Activated T-cell treated with anti-CD3 and anti-CD28 coated beads for 1 hour (primary cell): Measurements from ENCODE around the gene MYOD1.

ENCODE experiments used
- DNase-seq: peaks from one replicate; pipeline ENCODE4 v3.0.0-alpha.2; 2020; ENCODE audit warnings: low read depth

MYOD1 gene

DNA sequence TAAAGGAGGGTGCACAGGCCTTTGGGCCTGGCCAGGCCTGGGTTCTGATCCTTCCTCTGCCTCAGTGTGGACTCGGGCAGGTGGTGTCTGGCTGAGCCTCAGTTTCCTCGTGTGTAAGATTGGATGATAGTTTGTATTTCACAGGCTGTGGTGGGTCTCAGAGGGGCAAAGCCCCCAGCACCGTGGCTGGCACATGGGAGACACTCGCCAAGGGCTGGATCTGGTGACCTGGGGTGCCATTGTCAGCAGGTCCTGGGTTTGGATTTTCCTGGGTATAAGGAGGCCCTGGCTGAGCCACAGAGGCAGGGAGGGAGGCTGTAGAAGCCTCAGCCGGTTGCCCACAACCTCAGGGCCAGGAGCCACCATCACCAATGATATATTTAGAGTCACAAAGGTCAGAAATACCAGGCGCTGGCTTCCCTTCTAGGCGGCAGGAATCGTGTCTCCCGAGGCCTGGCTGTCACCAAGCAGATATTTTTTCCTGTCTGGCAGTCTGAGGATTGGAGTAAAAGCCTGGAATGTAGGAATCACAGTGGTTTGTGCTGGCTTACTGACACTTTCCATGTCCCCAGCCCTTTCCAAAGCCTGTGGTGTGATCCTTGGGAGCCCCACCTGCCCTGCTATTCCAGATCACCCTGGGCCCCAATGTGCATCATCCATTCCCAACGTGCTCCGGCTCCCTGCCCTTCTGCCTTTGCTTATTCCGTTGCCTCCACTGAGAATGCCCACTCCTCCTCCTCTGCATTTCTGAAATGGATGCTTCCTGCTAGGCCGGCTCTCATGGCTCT lies 30.8 kb downstream of the MYOD1 start:
- no peak for DNase-seq

DNA sequence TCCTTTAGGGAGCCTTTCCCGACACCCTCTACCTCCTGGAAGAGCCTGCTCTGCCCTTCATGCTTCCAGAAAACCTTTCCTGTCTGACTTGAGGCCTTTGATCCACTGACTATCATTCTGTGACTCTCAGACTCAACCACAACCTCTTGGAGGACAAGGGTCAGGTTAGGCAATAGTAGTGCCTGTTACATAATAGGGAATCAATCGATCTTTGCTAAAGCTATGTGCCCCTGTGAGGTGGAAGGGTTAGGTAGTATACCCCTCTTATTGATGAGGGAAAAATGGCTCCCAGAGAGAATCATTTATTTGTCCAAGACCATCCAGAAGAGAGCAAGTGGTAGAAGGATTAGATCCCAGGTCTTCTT lies 31.4 kb downstream of the MYOD1 start:
- DNase-seq = no peak

DNA sequence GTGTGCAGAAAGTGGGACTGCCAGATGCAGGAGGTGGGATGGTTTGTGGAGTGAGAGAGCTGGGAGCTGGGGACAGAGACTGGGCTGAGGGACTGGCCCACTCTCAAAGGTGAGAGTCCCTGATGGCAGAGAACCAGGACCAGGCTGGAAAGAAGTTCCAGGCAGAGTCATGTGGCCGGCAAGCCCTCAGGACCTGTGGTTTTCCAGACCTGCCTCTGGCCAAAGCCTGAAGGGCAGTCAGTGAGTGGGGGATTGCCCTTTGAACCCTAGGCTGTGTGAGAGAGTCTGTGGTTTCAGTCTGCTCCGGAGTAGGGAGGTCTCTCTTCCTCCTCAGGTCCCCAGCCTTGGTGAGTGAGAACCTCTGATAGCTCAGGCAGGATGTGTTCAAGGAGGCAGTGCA lies 32.2 kb downstream of the MYOD1 start:
- no peak for DNase-seq

GRCh38 chr11:17752144-17752543 lies 32.8 kb downstream of the MYOD1 start:
- no peak for DNase-seq

DNA sequence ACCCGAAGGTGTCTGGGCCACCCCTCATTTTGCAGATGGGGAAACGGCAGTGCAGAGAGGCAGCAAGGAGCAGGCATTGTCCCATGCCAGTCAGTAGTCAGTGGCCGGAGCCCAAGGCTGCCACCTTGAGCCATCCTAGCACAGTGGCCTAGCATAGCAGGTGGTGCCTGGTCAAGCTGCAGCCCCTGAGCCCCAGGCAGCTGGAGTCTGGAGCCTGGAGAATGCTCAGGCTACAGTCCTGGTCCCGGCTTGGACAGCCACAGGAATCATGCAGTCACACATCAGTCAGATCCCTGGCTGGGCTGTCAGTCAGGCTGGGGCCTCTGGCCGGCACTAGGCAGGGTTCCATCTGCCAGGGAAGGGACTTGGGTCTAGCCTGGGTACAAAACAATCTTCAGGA lies 33.8 kb downstream of the MYOD1 start:
- DNase-seq = no peak

DNA sequence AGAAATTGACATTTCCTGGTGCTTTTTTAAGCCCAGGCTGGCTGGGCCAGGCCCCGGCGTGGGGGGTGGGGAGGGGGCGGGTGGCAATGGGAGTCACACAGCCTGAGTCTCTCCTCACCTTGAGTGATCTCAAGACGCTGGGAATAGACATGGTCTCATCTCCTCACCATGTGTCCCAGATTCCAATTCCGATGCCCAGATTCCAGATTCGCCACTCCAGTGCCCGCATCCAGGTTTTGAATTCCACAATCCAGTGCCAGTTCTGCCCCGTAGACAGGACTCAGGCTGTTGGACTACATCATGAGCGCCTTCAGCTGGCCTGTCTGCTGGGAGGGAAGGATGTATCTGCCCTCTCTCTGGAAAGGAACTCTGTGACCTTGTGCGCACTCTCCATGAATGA lies 34.3 kb downstream of the MYOD1 start:
- no peak for DNase-seq

DNA sequence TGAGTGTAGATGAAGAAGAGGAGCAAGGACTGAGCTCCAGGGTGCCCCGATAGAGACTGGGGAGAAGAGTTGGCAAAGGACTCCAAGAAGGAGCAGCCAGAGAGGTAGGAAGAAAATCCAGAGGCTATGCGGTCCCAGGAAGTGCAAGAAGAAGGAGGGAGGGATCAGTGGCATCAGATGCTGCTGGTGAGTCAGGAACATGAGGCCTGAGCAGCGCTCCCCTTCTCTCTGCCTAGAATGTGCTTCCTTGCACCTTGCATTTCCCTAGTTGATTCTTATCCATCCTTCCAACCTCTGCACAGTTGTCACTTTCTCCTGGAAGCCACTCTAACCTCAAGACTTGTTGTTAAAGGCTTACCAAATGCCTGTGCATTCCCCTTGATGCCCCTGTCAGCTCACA lies 36.5 kb downstream of the MYOD1 start:
- DNase-seq = no peak

- DNase-seq = no peak
Measured at GRCh38 chr11:17760102-17761029, 41.0 kb downstream of the MYOD1 start.

GRCh38 chr11:17762309-17762974 lies 43.1 kb downstream of the MYOD1 start:
- DNase-seq = no peak

DNA sequence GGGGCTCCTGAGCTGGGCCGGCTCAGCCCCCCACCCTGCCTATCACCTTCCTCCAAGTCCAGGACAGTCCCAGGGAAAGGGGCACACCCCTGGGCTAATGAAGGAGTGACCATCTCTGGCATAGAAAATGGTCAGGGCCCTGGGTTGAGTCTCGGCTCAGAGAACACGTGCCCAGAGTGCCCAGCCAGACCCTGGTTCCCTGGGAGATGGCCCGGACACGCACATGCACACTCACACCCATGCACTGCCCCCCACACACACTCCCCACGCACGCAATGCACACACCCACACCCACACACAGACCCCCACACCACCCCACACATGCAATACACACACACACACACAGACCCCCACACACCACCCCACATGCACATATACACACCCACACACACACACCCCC lies 43.9 kb downstream of the MYOD1 start:
- no peak for DNase-seq

GRCh38 chr11:17763703-17764102 lies 44.3 kb downstream of the MYOD1 start:
- DNase-seq = no peak

GRCh38 chr11:17764446-17765218 lies 45.3 kb downstream of the MYOD1 start:
- no peak for DNase-seq

DNA sequence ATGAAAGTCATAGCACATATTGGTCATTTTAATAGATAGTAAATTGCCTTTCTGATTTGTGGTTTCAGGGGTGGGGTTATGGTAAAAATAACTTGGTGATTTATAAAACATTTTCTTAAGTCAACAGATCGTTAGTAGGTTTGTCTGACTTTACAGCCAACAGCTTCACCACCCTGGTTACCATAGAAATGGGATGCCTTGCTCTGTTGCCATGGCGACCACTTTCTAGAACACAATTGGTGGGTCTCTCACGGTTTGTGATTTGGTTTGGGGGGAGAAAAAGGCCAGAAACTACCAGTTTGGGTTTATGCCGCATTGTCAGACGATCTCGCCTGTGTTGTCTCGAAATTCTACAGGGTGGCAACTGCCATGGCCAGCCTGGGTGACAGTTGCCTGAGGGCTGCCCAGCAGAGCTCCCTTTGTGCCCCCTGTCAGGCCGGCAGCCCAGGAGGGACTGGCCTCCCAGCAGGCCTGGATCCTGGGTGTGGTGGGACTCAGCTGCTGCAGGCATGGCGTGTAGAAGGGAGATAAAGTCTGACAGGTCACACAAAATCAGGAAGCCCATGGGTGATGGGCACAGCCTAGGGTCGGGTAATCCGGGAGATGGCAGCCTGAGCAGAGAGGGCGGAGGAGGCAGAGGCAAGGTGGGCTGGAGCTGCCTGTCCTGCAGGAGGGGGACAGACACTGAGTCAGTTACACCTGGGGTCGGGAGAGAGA lies 46.1 kb downstream of the MYOD1 start:
- no peak for DNase-seq

DNA sequence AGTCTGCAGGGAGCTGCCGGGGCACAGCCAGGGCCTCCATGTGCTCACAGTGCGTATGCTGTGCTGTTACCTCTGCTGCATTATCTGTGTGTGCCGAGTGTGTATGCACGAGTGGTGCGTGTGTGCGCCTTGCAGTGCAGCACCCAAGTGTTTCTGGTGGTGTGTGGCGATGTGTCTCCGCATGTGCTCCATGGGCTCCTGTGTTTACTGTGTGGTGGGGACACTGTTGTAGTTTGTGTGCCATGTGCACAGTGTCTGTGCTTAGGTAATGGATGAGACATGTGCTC lies 46.6 kb downstream of the MYOD1 start:
- DNase-seq = no peak

DNA sequence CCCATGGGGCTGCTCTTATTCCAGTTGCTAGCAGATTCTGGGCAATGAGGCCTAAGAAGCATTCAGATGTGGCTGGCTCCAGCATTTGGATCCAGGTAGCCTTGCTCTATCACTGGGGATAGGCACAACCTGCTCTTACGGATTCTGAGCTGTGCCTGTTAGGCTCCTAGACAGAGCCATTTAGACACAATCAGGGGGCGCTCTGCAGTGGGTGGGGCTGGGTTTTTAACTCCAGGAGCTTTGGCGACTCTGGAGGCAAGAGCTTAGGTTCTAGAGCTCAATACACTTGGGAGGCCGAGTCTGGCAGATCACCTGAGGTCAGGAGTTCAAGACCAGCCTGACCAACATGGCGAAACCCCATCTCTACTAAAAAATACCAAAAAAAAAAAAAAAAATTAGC lies 47.2 kb downstream of the MYOD1 start:
- no peak for DNase-seq

DNA sequence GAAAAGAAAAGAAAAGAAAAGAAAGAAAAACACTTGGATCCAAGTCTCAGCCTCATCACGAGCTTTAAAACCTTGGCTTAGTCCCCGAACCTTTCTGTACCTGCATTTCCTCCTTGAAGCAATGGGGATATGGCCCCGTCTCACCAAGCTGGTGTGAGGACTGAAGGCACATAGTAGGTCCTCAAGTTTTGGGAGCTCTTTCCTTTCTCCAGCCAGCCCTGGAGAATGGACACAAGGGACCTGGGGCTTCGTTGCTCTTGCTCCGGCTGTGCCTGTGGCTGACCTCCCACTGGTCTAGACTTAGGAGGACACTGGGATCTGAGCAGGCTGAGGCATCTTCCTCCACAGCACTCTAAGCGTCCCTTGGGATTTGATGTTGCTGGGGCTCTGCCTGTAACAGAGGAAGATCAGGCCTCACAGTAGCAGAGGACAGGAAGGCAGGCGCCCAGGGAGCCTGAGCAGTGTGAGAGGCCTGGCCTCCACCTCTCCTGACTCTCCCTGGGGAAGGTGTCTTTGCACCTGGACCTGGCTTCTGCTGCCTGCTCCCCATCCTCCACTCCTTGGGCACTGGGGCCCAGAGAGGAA lies 48.0 kb downstream of the MYOD1 start:
- no peak for DNase-seq

DNA sequence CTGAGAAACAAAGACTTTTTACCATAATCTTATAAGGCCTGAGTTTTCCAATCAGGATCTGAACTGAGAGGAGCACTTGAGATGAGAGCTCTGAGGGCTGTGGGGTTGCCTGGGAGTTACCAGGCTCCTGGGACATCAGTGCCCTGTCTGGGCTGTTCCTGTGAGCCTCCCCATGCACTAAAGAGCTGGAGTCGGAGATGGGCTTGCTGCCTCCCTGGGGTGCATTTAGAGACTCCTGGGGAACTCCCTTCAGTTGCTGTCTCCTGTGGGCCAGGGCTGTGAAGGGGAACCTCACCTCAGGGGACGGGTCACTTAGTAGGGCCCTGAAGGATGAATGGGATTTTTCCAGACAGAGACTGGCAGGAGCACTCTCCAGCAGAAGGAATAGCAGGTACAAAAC lies 48.5 kb downstream of the MYOD1 start:
- DNase-seq = no peak

DNA sequence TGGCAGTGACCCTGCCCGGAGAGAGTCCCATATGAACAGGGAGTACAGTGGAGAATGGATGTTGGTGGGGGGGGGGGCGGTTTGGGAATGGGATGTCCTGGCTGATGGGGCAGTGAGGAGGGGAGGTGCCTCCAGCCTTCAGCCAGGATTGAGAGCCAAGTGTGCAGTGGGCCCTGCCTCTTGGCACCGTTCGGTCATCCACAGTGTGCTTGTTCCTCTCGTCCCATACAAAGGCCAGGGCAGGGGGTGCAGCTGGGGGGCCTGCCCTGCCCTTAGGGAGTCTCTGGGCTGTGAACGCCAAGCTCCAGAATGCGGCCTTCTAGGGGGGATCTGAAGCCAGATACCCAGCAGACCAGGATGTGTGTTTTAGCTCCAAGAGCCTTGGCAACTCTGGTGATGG lies 49.2 kb downstream of the MYOD1 start:
- no peak for DNase-seq

- no peak for DNase-seq
Measured at GRCh38 chr11:17769218-17769617, 49.8 kb downstream of the MYOD1 start.

DNA sequence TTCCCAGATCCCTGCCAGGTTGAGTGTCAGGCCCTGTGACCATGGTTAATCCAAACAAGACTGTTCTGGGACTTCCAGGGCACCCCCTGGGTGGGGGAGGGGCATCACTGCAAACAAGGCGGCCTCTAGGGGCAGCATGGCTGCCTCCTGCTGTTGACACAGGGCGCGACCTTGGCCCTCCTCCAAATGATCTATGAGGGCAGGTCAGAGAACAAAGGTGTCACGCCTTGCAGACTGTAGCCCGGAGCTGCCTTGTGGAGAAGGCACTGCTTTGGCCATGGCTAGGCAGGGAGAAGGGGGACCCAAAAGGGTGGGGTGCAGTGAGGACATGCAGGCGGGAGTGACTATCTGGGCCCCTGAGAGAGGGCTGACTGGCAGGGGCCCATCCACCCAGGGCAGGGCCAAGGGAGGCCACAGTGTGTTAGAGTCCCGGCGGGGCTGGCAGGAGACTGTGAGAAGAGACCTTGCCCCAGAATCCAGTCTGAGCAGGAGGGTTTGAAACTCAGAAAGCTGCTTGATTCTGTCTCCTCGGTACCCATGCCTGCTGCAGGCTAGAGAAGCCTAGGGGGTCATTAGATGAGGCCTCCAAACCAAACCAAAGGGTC lies 50.8 kb downstream of the MYOD1 start:
- DNase-seq = no peak

- DNase-seq = no peak
Measured at GRCh38 chr11:17770917-17771316, 51.5 kb downstream of the MYOD1 start.
